ENCODE data around the gene IL12RB2.

Gene IL12RB2

GRCh38 chr1:67298762-67299161 is 8.9 kb upstream of the IL12RB2 start:
- TF ChIP-seq, protein P1, sequence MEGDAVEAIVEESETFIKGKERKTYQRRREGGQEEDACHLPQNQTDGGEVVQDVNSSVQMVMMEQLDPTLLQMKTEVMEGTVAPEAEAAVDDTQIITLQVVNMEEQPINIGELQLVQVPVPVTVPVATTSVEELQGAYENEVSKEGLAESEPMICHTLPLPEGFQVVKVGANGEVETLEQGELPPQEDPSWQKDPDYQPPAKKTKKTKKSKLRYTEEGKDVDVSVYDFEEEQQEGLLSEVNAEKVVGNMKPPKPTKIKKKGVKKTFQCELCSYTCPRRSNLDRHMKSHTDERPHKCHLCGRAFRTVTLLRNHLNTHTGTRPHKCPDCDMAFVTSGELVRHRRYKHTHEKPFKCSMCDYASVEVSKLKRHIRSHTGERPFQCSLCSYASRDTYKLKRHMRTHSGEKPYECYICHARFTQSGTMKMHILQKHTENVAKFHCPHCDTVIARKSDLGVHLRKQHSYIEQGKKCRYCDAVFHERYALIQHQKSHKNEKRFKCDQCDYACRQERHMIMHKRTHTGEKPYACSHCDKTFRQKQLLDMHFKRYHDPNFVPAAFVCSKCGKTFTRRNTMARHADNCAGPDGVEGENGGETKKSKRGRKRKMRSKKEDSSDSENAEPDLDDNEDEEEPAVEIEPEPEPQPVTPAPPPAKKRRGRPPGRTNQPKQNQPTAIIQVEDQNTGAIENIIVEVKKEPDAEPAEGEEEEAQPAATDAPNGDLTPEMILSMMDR (IDR thresholded peaks at IDR 0.05), result no peak

DNA sequence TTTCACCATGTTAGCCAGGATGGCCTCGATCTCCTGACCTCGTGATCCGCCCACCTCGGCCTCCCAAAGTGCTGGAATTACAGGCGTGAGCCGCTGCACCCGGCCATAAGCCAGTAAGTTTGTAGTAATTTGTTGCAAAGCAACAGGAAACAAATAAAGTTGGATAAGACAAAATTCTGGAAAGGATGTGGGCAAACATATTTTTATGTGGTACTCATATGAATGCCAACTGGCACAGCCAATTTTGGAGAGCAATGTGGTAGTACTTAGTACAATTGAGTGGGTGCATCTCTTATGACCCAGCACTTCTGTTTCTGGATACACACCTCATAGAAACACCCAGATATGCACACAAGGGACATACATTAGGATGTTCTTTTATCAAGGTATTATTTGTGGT is 8.4 kb upstream of the IL12RB2 start:
- TF ChIP-seq, protein P1 (IDR thresholded peaks at IDR 0.05), result no peak

DNA sequence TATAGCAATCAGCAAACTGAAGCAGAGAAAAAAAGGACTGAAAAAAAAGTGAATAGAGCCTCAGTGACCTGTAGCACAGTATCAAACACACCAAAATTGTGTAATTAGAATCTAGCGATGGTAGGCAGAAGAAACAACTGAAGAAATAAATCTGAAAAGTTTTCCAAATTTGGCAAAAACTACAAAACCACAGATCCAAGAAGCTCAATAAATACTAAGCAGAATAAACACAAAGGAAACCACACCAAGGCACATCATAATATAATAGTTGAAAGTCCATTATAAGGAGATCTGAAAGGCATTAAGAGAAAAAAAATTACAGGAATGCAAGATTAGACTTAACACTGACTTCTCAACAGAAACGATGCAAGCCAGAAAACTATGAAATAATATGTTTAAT is 7.1 kb upstream of the IL12RB2 start:
- TF ChIP-seq, protein P1 (IDR thresholded peaks at IDR 0.05), result no peak

- TF ChIP-seq, protein P1 (IDR thresholded peaks at IDR 0.05), result no peak
These were observed 3.6 kb upstream of the IL12RB2 start for GRCh38 chr1:67304023-67304422.

GRCh38 chr1:67306547-67306946 is 1.1 kb upstream of the IL12RB2 start:
- TF ChIP-seq, protein P1 (IDR thresholded peaks at IDR 0.05), result no peak

GRCh38 chr1:67308136-67308535 is 463 bp downstream of the IL12RB2 start:
- TF ChIP-seq, protein P1 (IDR thresholded peaks at IDR 0.05), result no peak

GRCh38 chr1:67312615-67313014 is 4.9 kb downstream of the IL12RB2 start:
- TF ChIP-seq, protein P1 (IDR thresholded peaks at IDR 0.05), result no peak

DNA sequence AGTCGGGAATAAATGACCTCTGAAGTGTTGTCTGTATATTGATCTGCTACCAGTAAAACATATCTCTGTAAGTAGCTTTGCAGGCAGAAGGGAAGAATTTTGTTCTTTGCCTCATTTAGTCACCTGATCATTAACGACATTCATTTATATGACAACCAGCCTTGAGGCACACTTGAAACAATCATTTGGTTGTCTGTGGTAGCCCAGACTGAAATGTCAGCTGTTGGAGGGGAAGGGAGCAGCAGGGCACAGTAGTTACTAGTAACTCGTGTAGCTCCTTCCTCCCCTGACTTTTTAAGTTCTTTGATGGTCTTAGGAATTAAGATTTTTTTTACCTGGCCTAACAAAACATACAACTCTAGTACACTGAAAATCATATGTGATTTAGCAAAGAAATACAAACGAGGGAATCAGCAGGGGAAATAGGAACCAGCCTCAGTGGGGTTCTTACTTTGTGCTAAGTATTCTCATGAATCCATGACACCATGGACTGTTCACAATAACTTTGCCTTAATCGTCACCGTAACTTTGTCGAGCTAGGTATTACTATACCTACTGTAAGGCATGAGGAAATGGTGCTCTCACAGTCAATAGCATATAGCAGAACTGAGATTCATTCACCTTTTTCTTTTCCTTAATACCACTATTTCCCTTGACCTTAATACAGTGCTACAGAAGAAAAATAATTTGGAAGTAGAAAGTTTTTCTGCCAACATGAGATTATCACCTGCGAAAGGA is 6.4 kb downstream of the IL12RB2 start:
- TF ChIP-seq, protein P1 (IDR thresholded peaks at IDR 0.05), result no peak

Data from LNCAP (cell line).